ENCODE results near the gene GPR173. TPM values are rescaled to one million over a fixed set of nuclear protein-coding genes. Genes with fewer than 3 reads are reported as not detected.
A peak's percentile ranks its signal among the peaks of the same experiment; 100 is the strongest.

The GPR173 gene
- 8.8 TPM for polyA plus RNA-seq (ENCODE audit: insufficient read length)

- DNase-seq = peak; percentile 70
These were observed at the start of gene GPR173 for GRCh38 chrX:53048169-53049126. TSS of gene GPR173 (plus strand) at chrX:53048789. CDS start at chrX:53076622, 27,833 bp downstream.

GRCh38 chrX:53000447-53001135 lies 48.0 kb upstream of the GPR173 start:
- no peak for DNase-seq

DNA sequence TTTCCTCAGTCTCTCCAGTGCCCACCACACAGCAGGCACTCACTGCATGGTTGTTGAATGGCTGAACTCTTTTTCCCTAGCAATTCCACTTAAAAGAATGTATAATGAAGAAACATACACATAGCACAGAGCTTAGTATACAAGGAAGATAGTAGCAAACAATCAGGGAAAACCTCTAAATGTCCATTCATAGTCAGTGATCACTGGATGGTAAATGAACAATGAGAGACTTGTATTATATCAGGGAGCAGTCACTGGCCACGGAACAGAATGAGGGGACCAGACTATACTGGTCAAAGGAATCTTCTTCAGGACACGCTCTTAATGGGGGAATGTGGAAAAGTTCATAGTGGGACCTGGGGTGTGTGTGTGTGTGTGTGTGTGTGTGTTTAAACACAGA lies 46.6 kb upstream of the GPR173 start:
- DNase-seq = no peak

DNA sequence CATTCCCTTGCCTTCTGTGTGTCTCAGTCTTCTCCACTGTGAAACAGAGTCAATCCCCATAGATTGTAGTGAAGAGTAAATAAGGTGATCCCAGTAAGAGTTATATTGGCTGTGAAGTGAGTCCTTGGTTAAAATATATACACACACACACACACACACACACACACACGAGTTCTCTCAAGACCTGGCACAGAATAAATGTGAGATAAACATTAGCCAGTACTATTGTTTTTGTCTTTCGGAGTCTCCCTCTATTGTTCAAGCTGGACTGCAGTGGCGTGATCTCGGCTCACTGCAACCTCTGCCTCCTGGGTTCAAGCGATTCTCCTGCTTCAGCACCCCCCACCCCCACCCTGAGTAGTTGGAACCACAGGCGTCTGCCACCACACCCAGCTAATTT lies 45.5 kb upstream of the GPR173 start:
- DNase-seq = no peak

- DNase-seq = no peak
These were observed 44.6 kb upstream of the GPR173 start for GRCh38 chrX:53004038-53004437.

- no peak for DNase-seq
These were observed 43.8 kb upstream of the GPR173 start for GRCh38 chrX:53004811-53005210.

GRCh38 chrX:53005327-53005726 lies 43.3 kb upstream of the GPR173 start:
- DNase-seq = no peak

GRCh38 chrX:53009032-53009431 lies 39.6 kb upstream of the GPR173 start:
- no peak for DNase-seq

DNA sequence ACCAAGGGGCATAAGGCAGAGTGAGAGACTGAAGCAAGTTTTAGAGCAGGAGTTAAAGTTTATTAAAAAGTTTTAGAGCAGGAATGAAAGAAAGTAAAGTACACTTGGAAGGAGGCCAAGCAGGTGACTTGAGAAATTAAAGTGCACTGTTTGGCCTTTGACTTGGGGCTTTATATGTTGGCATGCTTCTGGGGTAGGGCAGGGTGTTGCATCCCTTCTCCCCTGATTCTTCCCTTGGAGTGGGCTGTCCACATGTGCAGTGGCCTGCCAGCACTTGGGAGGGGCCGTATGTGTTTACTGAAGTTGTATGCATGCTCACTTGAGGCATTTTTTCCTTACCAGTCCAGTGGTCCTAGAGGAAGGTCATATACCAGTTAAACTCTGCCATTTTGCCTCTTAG lies 35.3 kb upstream of the GPR173 start:
- DNase-seq = no peak

GRCh38 chrX:53018627-53019026 lies 30.0 kb upstream of the GPR173 start:
- DNase-seq = no peak

DNA sequence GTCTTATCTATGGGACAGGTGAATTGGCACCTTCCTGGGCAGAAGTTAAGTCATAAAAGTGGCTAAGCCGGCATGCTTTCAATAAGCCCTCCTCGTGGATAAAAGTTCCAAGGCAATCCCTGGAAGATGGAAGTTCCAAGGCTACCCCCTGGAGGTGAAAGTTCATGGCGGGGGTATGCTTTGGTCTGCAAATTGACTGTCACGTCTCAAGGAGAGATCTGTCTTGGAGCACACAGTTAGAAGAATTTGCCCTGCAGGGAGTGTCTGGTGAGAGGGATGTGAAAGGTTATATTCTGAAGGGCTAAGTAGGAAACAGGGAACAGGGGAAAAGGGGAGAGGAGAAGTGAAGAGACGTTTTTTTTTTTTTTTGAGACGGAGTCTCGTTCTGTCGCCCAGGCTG lies 26.2 kb upstream of the GPR173 start:
- no peak for DNase-seq

- no peak for DNase-seq
These were observed 19.9 kb upstream of the GPR173 start for GRCh38 chrX:53028678-53029077.

DNA sequence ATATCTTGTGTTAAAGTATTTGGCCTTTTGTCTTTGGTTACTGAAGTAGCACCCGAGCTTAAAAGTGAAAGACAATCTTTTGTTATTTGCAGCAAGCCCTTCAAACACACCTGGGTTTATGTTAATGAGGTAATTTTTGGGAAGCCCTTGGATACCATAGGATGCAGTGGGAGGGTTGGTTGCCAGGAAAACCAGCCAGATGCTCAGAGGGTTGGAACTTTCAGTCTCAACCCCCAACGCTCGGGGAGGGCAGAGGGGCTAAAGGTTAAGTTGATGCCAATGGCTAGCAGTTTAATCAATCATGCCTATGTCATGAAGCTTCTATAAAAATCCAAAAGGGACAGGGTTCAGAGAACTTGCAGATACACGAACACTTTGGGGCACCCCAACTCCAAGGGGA lies 17.2 kb upstream of the GPR173 start:
- DNase-seq = no peak

- no peak for DNase-seq
These were observed 12.4 kb upstream of the GPR173 start for GRCh38 chrX:53036149-53036548.

DNA sequence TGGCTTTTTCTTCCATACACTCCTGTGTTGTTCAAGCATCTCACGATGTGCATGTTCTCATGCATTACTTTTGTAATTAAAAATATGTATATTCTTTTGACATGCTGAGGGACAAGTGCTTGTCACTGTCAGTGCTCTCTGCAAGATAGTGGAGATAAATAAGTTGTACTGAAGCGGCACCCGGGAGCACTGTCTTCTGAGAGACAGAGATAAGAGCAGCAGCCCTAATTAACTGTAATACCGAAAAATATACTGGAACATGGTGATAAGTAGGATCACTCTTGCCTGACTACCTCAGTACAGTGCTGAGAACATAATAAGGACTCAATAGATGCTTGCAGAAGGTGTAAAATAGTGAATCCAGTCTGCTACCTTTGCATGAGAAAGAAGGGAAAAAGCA lies 9.4 kb upstream of the GPR173 start:
- DNase-seq = no peak

- DNase-seq = no peak
These were observed 3.6 kb upstream of the GPR173 start for GRCh38 chrX:53044995-53045394.

- DNase-seq = no peak
These were observed 1.4 kb upstream of the GPR173 start for GRCh38 chrX:53047228-53047627.

GRCh38 chrX:53049127-53049517 lies 533 bp downstream of the GPR173 start:
- no peak for DNase-seq

GRCh38 chrX:53050841-53051240 lies 2.3 kb downstream of the GPR173 start:
- no peak for DNase-seq

GRCh38 chrX:53055244-53055849 lies 6.8 kb downstream of the GPR173 start:
- DNase-seq = no peak

GRCh38 chrX:53056292-53056691 lies 7.7 kb downstream of the GPR173 start:
- no peak for DNase-seq

DNA sequence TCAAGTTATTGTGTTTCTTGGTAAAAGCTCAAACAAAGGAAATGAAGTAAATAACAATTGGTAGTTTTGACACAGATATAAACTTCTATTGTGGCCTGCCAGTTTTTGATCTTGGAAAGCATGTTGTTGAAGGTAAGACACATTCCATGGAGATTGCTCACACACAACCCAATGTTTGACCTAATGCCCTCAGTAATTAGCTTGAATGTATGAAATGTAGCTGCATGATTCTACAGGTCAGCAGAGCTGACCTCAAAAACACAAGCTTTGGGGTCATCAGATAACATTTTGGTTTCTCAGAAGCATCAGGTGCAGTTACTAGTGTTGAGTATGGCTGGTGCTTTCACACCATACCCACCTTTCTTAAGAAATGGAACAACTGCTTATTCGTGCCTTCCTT lies 16.5 kb downstream of the GPR173 start:
- DNase-seq = no peak

DNA sequence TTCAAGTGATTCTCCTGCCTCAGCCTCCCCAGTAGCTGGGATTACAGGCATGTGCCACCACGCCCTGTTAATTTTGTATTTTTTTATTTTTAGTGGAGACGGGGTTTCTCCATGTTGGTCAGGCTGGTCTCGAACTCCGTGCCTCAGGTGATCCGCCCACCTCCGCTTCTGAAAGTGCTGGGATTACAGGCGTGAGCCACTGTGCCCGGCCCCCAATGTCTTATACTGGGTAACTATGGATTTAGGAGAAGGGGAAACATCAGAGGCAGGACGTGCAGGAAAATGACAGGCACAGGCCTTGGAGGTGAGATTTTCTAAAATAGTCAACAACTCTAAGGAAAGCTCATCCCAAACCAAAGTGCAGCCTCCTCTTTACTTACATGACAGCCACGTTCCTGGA lies 22.5 kb downstream of the GPR173 start:
- no peak for DNase-seq

Measured in hindlimb muscle (tissue), 1 donor.